ENCODE results near the gene PNPLA8.
A peak's percentile ranks its signal among the peaks of the same experiment; 100 is the strongest.

The PNPLA8 gene

GRCh38 chr7:108525985-108526767, at the start of gene PNPLA8:
Gene PNPLA8 (minus strand): TSS chr7:108526135. CDS start chr7:108515491, 10,644 bp downstream.
- peak; percentile 93 for DNase-seq (ENCODE audit: extremely low read depth, low read depth)
- TF ChIP-seq CTCF (IDR thresholded peaks at IDR 0.05; ENCODE audit: low read depth, low read length, missing control alignments) = no peak
- H3K4me3 ChIP-seq (replicated peaks; ENCODE audit: low read depth, low read length) = peak within 1 kb of the TSS; percentile 71

GRCh38 chr7:108575156-108575555, 49.2 kb upstream of the PNPLA8 start:
- no peak for TF ChIP-seq CTCF (IDR thresholded peaks at IDR 0.05; ENCODE audit: low read depth, low read length, missing control alignments)
- DNase-seq (ENCODE audit: extremely low read depth, low read depth) = no peak
- no peak overlapping the region for H3K4me3 ChIP-seq (replicated peaks; ENCODE audit: low read depth, low read length)

- TF ChIP-seq CTCF (IDR thresholded peaks at IDR 0.05; ENCODE audit: low read depth, low read length, missing control alignments) = no peak
- H3K4me3 ChIP-seq (replicated peaks; ENCODE audit: low read depth, low read length) = no peak overlapping the region
Observed at GRCh38 chr7:108572480-108572879, 46.5 kb upstream of the PNPLA8 start.

GRCh38 chr7:108570146-108570755, 44.3 kb upstream of the PNPLA8 start:
- no peak for DNase-seq (ENCODE audit: extremely low read depth, low read depth)
- H3K4me3 ChIP-seq (replicated peaks; ENCODE audit: low read depth, low read length) = peak overlapping the region; percentile 57
- TF ChIP-seq CTCF (IDR thresholded peaks at IDR 0.05; ENCODE audit: low read depth, low read length, missing control alignments) = no peak

More at GRCh38 chr7:108572480-108572879, 46.5 kb upstream of the PNPLA8 start:
- DNase-seq (ENCODE audit: extremely low read depth, low read depth) = no peak

- no peak for TF ChIP-seq CTCF (IDR thresholded peaks at IDR 0.05; ENCODE audit: low read depth, low read length, missing control alignments)
- H3K4me3 ChIP-seq (replicated peaks; ENCODE audit: low read depth, low read length) = peak within 1 kb of the TSS; percentile 57
- DNase-seq (ENCODE audit: extremely low read depth, low read depth) = peak; percentile 96
Observed at GRCh38 chr7:108569381-108570145, 43.6 kb upstream of the PNPLA8 start, which contains the start of the genes DNAJB9 and THAP5. Gene DNAJB9 (plus strand): TSS chr7:108569874. CDS start chr7:108571727, 1,853 bp downstream. Gene THAP5 (minus strand): TSS chr7:108569706. CDS start chr7:108569569, 137 bp downstream.

- TF ChIP-seq CTCF (IDR thresholded peaks at IDR 0.05; ENCODE audit: low read depth, low read length, missing control alignments) = no peak
- H3K4me3 ChIP-seq (replicated peaks; ENCODE audit: low read depth, low read length) = peak overlapping the region; percentile 57
- no peak for DNase-seq (ENCODE audit: extremely low read depth, low read depth)
Observed at GRCh38 chr7:108568801-108569380, 43.0 kb upstream of the PNPLA8 start.
